HFF-Myc (cell line): ENCODE measurements around the gene VEGFB.

ENCODE experiments used
- DNase-seq: peaks from one replicate; pipeline ENCODE4 v3.0.0-alpha.2; 2011; ENCODE audit warnings: low read depth; ENCODE audit errors: extremely low read depth
- H3K4me3 ChIP-seq: replicated peaks from 2 replicates; pipeline ENCODE4 v1.5.1; 2011; ENCODE audit warnings: low read depth, mild to moderate bottlenecking, control low read depth, low read length
- TF ChIP-seq, protein P1 (sequence below): IDR thresholded peaks from 2 replicates; pipeline ENCODE4 v1.5.1; 2012; ENCODE audit warnings: mild to moderate bottlenecking, low read depth, low read length, control low read depth; ENCODE audit errors: missing control alignments

The VEGFB gene

DNA sequence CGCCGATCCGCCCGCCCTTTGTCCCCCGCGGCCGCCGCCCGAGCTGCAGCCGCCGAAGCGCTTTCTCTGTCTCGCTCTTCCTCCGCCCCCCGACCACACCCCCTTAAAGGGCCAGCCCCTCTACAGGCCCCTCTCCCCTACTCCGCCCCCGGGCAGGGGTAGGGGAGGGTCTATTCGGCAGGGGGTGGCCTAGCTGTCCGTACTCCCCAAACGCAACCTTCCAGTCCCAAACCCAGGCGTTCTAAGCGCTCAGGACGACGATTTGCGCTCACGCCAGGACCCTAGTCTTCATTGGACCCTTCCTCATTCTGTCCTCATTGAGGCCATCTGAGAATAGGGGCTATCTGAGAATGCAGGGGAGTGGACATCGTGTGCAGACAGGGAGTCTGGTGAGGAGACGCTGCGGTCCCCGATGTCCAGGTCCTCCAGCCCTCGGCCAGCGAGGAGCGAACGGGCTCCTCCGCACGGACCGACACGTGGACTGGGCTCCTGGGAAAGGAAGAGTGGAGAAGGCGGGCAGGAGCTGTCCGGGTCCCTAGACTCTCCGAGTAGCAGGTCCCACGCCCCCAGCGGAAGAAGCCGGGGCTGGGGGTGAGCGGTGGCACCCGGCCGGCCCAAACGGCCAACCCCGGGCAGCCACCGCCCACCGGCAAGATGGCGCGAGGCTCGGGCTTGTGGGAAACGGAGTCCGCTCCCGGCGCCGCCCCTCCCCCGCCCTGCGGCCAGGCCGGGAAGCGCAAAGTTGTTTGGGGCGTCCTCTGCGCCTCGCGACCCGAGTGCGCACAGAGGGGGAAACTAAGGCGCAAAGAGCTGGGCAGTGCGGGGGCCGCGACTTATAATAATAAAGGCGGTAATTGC lies 12.7 kb downstream of the VEGFB start, which contains the start of gene PPP1R14B:
TSS of gene PPP1R14B (minus strand) at position 73 of the 858 bp plus-strand sequence. CDS start 270 bp downstream, outside the sequence.
- TF ChIP-seq, protein P1, sequence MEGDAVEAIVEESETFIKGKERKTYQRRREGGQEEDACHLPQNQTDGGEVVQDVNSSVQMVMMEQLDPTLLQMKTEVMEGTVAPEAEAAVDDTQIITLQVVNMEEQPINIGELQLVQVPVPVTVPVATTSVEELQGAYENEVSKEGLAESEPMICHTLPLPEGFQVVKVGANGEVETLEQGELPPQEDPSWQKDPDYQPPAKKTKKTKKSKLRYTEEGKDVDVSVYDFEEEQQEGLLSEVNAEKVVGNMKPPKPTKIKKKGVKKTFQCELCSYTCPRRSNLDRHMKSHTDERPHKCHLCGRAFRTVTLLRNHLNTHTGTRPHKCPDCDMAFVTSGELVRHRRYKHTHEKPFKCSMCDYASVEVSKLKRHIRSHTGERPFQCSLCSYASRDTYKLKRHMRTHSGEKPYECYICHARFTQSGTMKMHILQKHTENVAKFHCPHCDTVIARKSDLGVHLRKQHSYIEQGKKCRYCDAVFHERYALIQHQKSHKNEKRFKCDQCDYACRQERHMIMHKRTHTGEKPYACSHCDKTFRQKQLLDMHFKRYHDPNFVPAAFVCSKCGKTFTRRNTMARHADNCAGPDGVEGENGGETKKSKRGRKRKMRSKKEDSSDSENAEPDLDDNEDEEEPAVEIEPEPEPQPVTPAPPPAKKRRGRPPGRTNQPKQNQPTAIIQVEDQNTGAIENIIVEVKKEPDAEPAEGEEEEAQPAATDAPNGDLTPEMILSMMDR = no peak
- DNase-seq = no peak
- peak within 1 kb of the TSS; percentile 99 for H3K4me3 ChIP-seq

DNA sequence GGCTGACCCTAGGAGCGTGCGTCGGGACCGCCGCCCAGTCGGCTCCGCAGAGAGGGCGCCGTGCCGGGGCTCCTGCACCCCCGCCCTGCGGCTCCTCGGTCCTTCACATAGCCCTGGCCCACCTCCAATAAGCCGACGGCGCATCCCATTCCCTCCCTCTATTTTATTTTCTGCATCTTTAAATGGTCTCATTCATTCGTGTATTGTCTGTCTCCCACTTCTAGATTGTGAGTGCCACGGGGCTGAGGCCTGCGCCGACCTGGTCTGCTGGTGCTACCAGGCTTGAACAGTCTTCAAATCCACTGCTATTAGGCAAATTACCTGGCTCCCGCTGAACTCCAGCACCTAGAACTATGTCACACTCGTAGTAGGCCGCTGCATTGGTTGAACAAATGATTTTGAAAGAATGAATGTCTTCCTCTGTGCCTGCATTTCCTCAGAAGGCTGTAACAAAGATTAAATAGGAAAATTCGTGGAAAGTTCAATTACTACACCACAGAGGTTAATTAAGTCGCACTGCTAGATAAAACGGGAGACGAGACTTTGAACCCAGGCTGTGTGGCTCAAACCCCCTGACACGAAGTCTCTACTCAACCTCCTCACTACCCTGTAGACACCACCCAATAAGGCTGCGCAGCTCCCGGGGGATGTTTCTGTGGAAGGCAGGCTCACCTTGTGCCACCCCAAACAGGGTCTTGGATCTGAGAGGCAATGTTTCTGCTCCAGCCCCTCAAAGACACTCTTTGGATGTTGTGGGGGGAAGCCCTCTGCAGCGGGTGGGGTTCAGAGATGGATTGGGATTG lies 13.5 kb downstream of the VEGFB start:
- no peak for DNase-seq
- H3K4me3 ChIP-seq = peak overlapping the region; percentile 62
- TF ChIP-seq, protein P1 = no peak

DNA sequence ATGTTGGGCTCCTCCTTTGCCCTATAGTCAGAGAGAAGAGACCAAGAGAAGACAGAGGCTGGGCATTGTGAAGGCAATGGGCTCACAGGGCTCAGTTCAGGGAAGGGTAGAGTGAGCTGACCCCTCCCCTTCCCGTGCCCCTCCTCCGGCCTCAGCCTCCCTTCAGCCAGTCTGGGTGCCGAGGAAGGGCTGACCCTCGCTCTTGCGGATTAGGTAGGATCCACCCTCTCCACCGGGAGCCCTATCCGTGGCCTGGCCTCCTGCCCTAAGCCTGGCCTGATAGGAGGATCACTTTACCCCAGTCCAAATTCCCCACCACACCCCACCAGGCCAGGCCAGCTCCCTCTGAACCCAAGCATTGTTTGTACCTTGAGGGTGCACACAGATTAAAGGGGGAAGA lies 14.2 kb downstream of the VEGFB start:
- DNase-seq = no peak
- TF ChIP-seq, protein P1 = no peak
- H3K4me3 ChIP-seq = no peak overlapping the region

DNA sequence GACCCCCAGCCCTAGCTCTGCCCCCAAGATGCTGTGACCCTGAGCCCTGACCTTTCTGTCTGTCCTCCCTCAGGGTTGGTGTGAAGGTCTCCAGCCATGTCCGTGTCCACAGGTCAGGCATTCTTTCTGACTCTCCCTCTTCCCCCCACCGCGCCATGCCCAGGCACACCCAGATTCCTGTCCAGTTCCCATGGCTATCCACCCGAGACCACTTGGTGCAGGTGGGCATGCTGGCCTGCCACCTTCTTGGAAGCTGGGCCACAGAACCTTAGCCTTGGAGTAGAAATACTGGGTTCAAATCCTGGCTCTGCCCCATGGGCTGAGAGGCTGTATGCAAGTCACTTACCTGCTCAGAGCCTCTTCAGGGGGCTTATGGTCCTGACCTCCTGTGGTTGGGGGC lies 14.7 kb downstream of the VEGFB start:
- no peak for DNase-seq
- TF ChIP-seq, protein P1 = no peak
- no peak overlapping the region for H3K4me3 ChIP-seq

DNA sequence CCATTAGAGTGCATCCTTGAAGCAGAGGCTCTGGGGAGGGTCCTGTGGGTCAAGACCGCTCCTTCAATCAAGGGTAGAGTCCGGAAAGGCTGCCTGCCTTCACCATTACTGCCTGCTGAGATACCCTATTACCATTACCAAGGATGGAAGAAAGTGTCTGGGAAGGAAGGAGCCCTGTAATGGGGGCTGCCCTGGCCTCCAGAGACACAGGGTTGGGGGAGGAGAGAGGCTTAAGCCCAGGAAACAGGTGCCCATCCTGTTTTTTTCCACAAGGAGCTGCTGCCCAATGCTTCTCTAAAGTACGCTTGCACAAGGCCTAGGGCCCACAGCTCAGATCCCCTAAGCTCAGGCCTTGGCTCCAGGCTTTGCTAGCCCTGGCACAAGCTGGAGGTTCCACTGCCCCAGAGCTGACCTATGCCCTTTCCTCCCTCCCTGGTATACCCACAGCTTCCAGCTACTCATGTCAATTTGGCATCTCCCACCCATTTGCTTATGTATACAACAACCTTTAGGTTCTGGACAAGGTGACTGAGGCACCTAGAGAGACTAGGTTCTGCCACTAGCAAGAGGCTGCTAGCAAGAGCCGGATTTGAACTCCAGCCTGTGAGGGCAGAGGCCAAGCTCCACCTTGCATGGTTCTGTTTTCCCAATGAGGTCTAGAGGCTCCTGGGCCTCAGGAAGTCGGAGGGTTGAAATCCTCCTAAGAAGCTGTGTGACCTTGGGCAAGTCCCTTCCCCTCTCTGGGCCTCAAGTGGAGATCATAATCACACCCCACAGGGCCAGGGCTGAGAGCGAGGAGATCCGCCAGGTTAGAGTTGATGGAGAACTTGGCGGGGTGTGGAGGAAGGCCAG lies 15.4 kb downstream of the VEGFB start:
- no peak overlapping the region for H3K4me3 ChIP-seq
- TF ChIP-seq, protein P1 = no peak
- no peak for DNase-seq

DNA sequence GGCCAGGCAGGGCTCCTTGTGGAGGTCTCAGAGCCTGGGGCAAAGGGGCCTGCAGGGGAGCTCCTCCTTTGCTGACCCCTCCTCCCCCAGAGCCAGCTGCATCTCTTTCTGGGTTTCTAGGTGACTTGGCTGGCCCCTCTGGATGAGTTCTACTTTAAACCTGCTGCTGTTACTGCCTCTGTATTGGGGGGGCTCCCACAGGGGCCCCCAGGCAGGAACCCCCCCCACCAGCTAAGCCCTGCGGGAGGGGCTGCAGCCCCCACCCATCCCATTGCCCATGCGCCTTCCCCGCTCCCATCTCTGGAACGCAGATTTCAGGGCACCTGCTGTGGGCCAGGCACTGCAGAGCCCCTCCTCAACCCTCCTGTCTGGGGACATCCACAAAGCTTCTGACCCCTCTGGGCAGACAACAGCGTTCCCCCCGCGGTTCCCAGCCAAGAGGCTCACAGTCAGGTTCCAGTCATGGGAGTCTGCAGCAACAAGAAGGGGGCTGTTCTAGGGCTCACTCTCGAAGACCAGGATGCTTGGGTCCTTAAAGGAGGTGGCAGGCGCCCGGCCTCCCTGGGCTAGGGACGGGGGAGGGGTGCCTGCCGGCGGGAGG lies 16.1 kb downstream of the VEGFB start:
- peak overlapping the region; percentile 49 for H3K4me3 ChIP-seq
- no peak for DNase-seq
- TF ChIP-seq, protein P1 = no peak
